Right renal pelvis (tissue), 4 donors: ENCODE data around the gene LCOR. TPM values are rescaled to one million over a fixed set of nuclear protein-coding genes. Genes with fewer than 3 reads are reported as not detected.
A peak's percentile ranks its signal among the peaks of the same experiment; 100 is the strongest.
"Not testable (repeated sequence)": the region's sequence is repeated elsewhere in the genome, so short reads cannot be mapped to it uniquely, and the experiment has no call there.

Experiments
- DNase-seq, 4 donors: peaks; one replicate each; pipeline ENCODE4 v3.0.0-alpha.2; 2013; ENCODE audit warnings: low read depth in 4 of 4, low spot score in 3 of 4, missing footprints in 1 of 4
- polyA plus RNA-seq, 4 donors: library from polyadenylated mRNA; unstranded; fragments of 120-200 nt; gene quantifications; one replicate each; pipeline ENCODE4 v1.2.1, GENCODE V29; 2013; ENCODE audit not compliant: insufficient read length in 4 of 4

The LCOR gene
- polyA plus RNA-seq, 4 donors: 24.6 to 31.1 (median 29.5) TPM

DNA sequence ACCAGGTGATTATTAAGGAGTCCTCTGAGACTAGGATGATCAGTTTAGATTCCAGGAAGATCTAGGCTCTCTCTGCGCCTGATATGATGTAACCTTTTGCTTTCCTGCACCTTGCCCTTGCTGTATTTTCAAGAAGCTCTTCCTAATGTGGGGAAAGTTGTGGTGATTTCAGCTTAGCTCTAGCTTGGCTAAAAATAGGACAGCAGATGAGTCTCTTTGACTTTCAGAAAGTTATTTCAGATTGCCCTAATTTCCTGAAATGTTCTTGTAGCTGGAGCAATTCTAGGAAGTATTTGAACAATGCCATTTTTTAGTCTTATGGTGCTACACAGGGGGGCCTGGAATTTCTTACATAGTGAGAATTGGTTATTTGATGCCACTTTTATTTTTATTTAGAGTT is 3.8 kb downstream of the LCOR start:
- no peak for DNase-seq

DNA sequence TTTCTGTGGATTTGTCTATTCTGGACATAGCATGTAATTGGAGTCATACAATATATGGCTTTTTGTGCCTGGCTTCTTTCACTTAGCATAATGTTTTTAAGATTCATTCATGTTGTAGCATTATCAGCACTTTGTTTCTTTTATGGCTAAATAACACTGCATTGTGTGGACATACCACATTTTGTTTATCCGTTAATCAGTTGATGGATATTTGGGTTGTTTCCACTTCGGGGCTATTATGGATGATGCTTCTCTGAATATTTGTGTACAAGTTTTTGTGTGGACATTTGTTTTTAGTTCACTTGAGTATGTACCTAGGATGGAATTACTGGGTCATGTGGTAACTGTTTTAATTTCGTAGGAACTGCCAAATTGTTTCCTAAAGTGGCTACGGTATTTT is 6.4 kb downstream of the LCOR start:
- DNase-seq: no peak

DNA sequence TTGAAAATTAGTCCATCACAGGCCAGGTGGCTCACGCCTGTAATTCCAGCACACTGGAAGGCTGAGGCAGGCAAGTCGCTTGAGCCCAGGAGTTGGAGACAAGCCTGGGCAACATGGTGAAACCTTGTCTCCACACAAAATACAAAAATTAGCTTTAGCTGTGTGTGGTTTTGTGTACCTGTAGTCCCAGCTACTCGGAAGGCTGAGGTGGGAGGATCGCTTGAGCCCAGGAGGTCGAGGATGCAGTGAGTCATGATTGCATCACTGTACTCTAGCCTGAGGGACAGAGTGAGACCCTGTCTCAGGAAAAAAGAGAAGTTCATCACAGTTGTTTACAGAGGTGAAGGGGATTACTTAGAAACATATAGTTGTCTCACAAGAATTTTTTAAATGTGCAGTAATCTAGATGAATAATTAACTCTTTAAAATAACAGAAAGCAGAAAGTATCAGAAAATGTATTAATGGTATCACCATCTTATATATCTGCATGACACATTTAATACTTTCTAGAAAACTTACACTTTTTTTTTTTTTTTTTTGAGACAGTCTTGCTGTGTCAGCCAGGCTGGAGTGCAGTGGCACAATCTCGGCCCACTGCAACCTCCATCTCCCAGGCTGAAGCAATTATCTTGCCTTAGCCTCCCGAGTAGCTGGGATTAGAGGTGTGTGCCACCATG is 8.9 kb downstream of the LCOR start:
- no peak for DNase-seq

DNA sequence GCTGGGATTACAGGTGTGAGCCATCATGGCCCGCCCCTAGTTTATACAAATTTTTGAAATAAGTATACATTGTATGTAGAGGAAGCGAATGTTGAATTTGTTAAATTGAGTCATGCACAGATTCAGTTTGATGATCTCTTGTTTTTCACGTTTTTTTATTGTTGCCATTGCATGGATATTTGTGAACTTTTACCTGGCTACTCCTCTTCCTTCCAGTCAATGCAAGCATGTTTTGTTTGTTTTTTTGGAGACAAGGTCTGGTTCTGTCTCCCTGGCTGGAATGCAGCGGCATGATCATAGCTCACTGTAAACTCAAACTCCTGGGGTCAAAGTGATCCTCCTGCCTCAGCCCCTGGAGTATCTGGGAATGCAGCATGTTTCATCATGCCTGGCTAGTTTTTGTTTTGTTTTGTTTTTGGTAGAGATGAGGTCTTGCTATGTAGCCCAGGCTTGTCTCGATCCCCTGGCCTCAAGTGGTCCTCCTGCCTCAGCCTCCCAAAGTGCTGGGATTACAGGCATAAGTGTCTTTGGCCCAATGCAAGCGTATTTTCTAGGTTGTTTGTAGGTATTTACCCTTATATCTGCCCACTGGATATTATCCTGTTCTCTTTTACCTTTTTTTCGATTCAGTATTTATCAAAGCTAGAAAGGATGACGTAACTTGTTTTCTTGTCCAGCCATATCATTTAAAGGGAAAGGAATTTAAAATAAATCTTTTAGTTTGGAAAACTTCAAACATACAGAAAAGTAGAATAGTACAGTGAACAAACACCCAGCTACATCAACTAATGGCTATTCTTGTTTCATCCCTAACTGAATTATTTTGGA is 11.0 kb downstream of the LCOR start:
- no peak for DNase-seq

DNA sequence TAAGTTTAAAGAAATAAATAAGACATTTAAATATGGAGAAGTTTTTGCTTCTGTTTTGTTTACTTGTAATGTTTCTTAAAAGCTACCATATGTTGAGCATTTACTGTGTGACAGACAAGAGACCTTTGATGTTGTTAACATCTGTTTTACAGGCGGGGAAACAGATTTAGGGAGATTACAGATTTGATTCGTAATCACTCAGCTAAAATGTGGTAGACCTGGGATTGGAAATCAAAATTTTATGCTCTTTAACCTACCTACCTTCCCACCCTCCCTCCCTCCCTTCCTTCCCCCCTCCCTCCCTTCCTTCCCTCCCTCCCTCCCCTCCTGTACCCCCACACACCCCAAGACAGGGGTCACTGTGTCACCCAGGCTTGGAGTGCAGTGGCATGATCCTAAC is 11.7 kb downstream of the LCOR start:
- DNase-seq: no peak

DNA sequence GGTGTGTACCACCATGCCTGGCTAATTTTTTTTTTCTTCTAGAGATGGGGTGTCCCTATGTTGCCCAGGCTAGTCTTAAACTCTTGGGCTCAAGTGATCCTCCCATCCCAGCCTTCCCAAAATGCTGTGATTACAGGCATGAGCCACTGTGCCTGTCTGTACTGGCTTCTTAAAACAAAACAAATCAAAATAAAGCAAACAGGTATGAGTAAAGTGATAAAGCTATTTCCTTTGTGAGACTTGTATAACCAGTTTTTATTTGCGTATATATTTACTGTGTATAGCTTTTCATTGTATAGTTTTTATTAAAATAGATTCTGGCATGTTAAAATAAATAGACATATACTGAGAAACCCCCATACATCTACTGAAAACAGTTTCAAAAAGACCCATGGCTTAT is 14.3 kb downstream of the LCOR start:
- no peak for DNase-seq

DNA sequence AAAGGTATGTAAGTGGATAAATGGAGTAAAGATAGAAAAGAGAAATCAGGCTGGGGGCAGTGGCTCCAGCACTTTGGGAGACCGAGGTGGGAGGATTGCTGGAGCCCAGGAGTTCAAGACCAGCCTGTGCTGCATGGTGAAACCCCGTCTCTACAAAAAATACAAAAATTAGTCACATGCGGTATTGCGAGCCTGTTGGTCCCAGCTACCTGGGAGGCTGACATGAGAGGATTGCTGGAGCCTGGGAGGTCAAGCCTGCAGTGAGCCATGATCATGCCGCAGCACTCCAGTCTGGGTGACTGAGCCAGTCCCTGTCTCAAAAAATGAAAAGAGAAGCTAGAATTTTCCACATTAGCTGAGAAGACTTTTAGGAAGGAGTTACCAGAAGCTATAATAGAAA is 14.8 kb downstream of the LCOR start:
- no peak for DNase-seq

DNA sequence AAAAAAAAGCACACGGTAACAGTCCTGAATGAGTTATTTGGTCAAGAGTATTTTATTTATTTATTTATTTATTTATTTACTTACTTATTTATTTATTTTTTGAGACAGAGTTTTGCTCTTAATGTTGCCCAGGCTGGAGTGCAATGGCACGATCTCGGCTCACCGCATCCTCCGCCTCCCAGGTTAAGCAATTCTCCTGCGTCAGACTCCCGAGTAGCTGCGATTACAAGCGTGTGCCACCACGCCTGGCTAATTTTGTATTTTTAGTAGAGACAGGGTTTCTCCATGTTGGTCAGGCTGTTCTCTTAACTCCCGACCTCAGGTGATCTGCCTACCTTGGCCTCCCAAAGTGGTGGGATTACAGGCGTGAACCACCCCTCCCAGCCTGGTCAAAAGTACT is 15.3 kb downstream of the LCOR start:
- DNase-seq: not testable (repeated sequence)

DNA sequence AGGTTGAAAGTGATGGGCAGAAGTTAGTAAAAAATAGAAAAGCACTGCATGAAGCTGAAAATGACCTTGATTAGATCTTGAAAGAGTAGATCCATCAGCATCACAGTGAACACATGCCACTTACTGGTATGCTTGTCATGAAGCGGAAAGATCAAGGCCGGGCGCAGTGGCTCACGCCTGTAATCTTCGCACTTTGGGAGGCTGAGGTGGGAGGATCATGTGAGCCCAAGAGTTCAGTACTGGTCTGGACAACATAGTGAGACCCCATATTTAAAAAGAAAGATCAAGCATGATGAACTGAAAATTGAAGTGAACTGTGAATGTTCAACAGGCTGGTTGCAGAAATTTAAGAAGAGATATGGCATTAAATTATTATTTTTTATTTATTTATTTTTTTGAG is 18.0 kb downstream of the LCOR start:
- no peak for DNase-seq

DNA sequence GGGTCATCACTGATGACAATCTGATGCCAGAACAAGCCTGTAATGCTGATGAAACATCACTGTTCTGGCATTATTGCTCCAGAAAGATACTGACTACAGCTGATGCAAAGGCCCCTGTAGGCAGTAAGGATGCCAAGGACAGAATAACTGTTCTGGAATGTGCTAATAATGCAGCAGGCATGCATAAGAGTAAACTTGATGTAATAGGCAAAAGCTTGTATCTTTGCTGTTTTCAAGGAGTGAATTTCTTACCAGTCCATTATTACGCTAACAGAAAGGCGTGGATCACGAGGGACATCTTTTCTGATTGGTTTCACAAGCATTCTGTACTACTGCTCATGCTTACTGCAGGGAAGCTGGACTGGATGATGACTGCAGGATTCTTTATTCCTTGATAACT is 18.7 kb downstream of the LCOR start:
- no peak for DNase-seq

DNA sequence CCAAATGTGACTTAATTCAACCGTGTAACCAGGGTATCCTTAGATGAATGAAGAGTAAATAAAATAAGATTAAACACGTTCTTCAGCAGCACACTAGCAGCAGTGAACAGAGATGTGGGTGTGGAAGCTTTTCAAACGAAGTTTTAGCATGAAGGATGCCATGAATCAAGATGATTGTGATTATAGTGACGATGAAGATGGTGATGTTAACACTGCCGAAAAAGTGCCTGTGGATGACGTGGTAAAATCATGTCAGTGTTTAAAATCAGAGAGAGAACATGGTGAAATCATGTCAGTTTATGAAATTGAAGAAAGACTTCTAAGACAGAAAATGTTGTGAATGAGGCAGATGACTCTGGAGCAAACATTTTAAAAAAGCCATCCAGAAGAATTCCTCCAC is 19.2 kb downstream of the LCOR start:
- no peak for DNase-seq

DNA sequence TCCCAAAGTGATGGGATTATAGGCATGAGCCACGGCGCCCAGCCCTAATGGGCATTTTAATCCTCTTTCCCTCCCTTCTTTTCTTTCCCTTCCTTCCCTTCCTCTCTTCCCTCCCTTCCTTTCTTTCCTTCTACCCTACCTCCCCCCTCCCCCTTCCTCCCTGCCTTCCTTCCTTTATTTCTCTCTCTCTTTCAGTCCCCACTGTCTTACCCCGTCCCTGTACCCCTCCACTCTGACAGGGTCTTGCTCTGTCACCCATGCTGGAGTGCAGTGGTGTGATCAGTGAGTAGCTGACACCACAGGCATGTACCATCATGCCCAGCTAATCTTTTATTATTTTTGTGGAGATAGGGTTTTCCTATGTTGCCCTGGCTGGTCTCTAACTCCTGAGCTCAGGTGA is 24.2 kb downstream of the LCOR start:
- no peak for DNase-seq

DNA sequence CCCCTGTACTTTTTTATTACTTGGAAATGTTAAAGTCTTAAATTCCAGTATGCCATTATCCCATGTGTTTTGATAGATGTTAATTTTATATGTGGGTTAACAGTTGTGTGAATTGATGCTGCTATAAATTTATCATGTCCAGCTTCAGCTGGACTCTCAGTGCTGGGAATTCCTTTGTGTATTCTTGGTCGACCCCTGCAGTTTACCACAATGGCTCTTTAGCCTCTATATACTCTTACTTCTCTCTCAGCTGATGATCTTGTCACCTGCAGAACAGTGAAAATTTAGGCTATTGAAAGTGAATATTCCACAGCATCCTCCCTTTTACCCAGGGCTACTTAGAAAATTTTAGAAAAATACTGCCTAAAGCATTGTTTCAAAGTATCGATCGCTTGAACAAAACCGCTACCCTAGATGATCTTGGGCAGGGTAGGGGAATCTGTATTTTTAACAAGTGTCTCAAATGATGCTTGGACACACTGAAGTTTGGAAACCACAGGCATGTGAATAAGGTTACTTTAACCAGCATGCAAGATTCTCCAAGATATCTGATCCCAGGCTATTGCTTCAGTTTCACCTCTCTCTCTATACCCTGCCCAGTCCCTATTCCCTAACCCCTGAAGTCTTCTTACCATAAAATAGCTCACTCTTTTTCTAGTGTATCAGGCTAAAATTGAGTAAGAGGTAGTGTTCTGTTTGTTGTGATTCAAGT is 25.4 kb downstream of the LCOR start:
- DNase-seq: no peak

DNA sequence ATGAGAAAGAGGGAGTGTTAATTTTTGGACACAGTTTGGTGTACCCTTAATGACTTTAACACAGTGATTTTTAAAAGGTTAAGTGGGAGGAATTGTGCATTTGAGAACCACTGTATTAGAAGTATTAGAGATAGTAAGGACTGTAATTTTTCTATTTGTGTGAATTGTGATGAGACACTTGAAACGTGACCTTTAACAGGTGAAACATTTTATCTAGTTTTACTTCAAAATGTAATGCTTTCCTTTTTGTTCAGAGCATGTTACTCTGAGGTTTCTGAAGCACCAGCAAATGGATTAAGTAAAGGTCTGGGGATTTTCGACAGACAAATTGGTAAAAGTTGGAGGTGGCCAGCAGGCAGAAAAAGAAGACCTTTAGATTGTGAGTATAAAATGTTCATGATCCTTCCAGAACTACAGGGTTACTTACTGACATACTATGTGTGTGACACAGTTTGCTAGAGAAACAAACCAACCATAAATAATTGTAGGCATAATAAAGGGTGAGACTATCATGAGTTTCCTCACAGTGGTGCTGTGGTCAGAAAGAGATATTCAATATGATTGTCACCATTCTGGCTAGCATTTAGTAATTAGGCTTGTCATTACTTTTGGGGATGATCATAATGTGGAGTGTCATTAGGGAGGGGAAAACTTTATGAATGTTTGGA is 26.1 kb downstream of the LCOR start:
- no peak for DNase-seq

DNA sequence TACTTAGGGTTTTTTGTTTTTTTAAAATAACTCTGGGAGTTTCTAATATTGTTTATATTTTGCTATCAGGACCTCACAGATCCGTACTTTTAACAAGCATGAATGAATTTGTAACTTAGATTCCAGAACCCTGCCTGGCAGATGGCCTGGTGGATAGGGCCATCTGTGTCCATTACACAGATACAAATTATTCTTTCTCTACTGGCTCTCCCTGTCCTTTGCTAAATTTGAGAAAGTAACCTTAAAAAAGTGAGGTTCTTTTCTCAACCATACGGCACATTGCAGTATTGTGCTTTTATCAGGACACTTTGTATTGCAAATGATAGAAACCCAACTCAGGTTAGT is 26.6 kb downstream of the LCOR start:
- DNase-seq: no peak

DNA sequence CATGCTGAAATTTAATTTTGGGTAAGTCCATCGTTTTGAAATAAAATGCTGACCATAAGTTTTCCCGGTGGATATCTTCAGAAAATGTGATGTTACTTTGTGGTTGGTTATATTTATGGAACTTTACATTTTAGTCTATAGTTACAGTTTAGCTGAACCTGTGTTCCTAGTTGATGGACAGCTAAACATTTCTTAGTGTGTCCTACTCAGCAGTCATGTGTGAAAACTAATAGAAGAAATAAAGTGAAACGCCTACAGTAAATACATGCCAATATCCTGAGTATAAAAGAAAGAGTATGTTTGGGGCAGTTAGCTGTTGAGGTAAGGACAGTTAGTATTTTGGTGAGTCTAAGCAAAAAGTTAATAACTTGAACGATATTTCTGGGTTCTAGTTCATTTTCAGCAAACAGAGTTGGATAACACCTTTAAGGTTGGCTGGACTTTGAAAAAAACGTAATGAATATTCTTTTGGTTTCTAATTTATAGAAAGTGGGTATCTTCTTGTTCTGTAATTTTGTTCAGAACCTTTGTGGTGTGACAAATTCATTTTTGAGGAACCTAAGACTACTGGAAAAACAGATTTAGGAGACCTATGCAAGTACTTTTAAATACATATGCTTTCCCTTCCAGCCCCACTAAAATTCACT is 28.7 kb downstream of the LCOR start:
- no peak for DNase-seq

DNA sequence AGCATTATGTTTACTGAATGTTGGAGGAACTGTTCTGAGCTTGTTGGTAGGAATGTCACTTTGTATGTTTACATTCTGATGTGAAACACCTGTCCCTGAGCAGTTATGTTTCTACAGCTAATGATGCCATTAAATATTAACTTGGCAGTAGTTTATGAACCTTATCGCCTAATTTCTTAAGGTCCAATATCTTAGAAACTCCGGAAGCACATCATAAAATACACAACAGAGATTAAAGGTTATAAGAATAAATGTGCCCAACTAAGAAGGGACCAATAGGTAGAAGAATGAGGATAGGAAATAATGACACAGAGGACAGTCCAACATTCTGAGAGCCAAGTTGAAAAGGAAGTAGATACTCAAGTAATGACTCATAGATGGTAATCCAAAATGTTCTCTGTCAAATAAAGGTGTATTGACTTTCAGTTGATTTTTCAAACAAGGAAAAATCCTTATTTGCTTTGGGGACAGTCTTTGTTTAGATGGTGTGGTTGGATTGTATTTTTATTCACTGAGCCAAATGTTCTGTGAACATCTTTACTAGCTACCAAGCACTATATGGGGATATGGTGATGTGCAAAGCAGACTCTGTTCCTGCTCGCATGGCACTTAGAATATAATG is 31.9 kb downstream of the LCOR start:
- peak in 1 of 4 donors; percentile 12 for DNase-seq

DNA sequence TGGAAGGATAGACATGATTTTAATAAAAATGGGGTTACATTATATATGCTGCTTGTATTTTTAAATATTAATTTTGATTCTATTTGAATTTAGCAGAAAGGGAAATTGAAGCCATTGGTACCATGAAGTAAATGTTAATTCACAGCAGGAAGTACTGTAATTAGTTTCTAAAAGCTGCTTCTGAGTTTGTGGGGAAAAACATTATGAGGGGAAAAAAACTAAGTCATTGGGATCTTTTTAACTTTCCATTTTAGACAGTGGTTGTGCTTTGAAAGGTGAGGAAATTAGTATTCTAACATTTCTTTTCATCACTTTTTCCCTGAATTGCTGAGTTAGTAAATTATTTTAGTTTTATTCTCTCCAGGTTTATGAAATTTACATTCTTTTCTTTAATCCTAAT is 41.0 kb downstream of the LCOR start:
- DNase-seq: no peak

DNA sequence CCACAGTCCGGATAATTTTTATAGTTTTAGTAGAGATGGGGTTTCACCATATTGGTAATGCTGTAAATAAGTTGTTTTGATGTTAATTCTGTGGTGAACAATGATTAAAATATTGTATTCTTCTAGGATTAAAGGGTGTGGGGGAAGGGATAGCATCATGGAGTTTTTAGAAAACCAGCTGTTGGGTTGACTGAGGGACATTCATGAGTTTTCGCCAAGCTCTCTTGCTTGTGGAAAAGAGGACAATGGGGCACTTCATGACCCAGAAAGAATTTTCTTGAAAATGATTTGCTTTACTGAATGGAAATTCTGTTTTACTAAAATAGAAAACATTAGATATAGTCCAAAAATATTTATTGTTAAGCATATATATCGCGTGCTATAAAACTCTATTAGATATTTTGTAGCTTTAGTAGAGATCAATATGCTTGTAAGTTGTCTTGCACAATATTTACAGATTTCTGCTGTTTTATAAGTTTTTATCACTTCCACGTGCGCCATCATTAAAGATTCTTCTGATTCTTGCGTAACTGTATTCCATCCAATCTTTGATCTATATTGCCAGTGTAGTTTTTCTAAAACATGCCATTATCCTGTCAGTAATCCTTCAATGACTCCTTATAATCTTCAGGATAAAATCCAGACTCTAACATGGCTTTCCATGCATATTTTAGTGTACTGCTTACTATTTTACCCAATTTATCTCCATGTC is 41.8 kb downstream of the LCOR start:
- no peak for DNase-seq

DNA sequence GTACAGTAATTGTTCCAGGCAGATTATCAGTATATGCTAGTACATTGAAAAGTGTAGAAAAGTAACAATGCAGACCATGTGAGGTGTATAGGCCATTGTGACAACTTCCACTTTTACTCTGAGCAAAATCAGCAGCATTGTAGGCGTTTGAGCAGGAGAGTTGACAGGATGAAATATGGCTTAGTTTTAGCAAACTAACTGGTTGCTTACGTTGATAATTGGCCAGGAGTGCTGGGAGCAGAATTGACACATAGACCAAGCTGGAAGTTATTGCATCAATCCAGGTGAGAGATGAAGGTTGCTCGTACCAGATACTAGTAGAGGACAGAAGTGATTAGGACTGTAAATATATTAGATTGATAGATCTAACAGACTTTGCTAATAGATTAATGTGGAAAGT is 46.0 kb downstream of the LCOR start:
- no peak for DNase-seq
